Sciatic nerve (tissue), 2 donors: ENCODE measurements around the gene XIRP1. TPM values are rescaled to one million over a fixed set of nuclear protein-coding genes. Genes with fewer than 3 reads are reported as not detected.
"Not testable (repeated sequence)": the region's sequence is repeated elsewhere in the genome, so short reads cannot be mapped to it uniquely, and the experiment has no call there.

ENCODE experiments used
- ATAC-seq: fragments of 200-7000 bp; cut with Tn5 transposase; one replicate; pipeline ENCODE4 v1.9.1; 2020; ENCODE audit warnings: mild to moderate bottlenecking, moderate library complexity
- DNase-seq: peaks from one replicate; pipeline ENCODE4 v3.0.0-alpha.2; 2020; ENCODE audit warnings: low spot score
- intact Hi-C: fragments of 100-400 bp; cut with DNase I; formaldehyde crosslinking; loops from one replicate; pipeline ENCODE4 v1.14.2; 2022
- total RNA-seq: library from RNA; stranded (reverse); fragmentation: NEBNext Ultra II Directional; extraction: Animal tissue kit (Norgen Biotek cat#: 25700); gene quantifications from one replicate; pipeline ENCODE4 v1.2.1, GENCODE V29; 2021
- donor health status: DM: no; HTN: no; CAD: no.
- donor health status: DM: no; HTN: no; CAD: no.

Gene XIRP1
- total RNA-seq, 1 donor from 2014 or later = 0.04 TPM

GRCh38 chr3:39173318-39174125 lies 18.9 kb downstream of the XIRP1 start:
- ATAC-seq = no peak
- intact Hi-C loops = no loop called here
- DNase-seq = no peak

- ATAC-seq (no peak), DNase-seq (no peak)
- intact Hi-C loops = no loop called here
Measured at GRCh38 chr3:39171860-39172259, 20.5 kb downstream of the XIRP1 start.

DNA sequence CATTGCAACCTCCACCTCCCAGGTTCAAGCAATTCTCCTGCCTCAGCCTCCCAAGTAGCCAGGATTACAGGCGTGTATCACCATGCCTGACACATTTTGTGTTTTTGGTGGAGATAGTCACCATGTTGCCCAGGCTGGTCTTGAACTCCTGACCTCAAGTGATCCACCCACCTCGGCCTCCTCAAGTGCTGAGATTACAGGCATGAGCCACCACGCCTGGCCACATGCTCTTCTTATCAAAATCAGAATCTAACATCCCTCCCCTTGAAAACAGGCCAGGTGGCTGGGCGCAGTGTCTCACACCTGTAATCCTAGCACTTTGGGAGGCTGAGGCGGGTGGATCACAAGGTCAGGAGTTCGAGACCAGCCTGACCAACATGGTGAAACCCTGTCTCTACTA lies 21.5 kb downstream of the XIRP1 start:
- intact Hi-C loops, ATAC-seq: not testable (repeated sequence)
- DNase-seq = peak; percentile 33

- no peak for ATAC-seq
- DNase-seq = peak; percentile 17
- intact Hi-C loops = no loop called here
Measured at GRCh38 chr3:39170461-39170860, 21.9 kb downstream of the XIRP1 start.

DNA sequence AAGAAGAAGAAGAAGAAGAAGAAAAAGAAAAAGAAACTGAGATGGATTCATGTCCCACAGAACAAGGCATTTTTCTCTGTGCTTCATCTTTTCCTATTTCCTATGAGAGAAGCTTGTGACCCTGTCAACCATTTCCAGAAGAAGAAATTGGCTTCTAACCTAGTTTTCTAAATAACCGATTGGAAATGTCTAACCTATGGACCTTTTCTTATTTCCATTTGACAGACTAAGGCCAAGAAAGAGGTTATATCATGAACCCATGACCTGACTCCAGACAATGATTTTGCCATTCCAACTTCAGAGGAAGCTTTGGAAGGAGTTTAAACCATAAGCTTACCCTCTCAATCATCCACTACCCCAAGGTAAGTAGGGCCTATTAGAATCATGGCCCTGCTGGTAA lies 22.7 kb downstream of the XIRP1 start:
- intact Hi-C loops = no loop called here
- DNase-seq = no peak
- no peak for ATAC-seq

DNA sequence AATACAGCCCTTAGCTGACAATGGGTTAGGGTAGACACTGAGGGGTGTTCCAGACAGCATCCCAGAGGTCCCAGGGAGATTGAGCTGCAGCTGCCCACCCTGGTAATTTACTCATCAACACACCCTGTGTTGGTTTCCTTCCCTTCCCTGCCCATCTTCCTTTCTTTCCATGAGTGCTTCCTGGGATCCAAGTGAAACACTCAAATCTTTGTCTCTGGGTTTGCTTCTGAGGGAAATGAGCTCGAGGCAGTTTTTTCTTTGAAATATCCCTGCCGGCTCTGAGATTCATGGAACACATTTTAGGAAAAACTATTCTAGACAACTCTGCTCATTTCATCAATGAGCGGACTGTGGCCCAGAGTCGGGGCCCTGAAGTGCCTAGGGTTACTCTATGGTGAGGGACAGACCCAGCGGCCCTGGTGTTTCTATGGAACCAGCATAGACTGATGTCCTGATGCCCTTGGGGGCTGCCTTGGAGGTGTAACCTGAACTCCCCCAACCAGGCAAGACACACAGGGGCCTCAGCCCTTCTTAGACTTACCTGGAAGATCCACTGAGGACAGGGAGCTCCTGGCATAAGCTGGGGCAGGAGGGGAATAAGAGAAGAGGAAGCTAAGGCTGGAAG lies 24.1 kb downstream of the XIRP1 start:
- DNase-seq (peak; percentile 45), ATAC-seq (no peak)
- intact Hi-C loops = no loop called here

DNA sequence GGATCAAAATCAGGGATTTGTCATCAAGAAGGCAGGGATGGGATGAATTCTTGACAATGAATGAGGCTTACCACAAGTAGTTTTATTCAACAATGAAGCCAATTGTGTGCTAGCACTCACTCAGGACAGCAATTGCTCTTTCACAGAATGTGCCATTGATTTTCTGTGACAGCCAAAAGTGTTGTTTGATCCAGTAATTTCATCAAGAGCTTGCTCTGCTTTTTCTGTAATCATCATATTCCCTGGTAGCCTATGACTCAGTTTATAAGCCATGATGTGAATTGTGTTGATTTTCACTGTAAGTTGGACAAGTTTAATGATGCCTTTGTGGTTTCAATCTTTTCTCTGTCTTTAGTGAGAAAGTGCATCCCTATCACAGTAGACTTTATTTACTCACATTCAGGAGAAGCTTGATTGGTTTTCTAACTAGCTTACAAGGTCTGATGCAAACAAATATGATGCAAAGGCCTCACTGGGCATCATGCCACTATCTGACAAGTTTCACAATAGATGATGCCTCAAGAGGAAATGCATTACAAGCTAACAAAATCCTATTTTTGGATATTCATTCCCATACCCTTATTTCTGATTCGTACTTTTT lies 25.4 kb downstream of the XIRP1 start:
- DNase-seq = peak; percentile 63
- intact Hi-C loops = no loop called here
- peak; percentile 83 for ATAC-seq

- ATAC-seq (peak; percentile 24), DNase-seq (no peak)
- intact Hi-C loops = no loop called here
Measured at GRCh38 chr3:39166134-39166710, 26.2 kb downstream of the XIRP1 start.

GRCh38 chr3:39165518-39165917 lies 26.9 kb downstream of the XIRP1 start:
- intact Hi-C loops = no loop called here
- no peak for ATAC-seq
- no peak for DNase-seq

GRCh38 chr3:39164414-39164813 lies 28.0 kb downstream of the XIRP1 start:
- no peak for ATAC-seq
- intact Hi-C loops = no loop called here

DNA sequence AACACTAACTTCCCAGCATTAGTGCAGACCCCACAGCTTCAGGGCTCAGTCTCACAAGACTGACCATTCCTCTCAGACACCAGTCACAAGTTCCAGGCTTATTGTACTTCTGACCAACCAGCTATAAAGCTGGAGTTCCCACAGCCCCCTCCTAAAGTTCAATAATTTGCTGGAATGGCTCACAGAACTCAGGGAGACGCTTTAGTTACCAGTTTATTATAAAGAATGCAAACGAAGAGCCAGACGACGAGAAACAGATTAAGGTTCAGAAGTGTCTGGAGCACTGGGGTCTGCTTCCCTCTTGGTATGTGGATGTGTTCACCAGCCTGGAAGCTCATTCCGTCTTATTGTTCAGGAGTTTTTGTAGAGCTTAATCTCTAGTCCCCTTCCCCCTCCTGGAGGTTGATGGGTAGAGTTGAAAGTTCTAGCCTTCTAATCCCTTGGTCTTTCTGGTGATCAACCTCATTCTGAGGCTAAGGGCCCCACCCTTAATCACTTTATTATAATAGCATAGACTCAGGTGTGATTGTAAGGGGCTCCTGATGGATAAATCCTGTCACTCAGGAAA lies 34.2 kb downstream of the XIRP1 start:
- intact Hi-C loops = no loop called here

More at GRCh38 chr3:39164414-39164813, 28.0 kb downstream of the XIRP1 start:
- DNase-seq = no peak

DNA sequence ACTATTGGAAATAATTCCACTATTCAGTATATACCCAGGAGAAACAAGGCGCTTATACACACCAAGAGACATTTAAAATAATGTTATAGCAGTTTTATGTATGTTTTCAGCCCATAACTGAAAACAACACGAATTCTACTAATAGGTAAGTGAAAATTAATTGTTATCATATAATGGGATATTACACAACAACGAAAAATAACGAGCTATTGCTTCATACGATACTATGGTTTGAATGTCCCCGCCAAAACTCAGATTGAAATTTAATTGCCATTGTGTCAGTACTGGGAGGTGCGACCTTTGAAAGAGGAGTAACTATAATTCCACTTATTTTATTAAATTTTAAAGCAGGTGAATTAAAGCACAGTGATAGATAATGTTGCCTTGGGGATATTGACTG lies 35.0 kb downstream of the XIRP1 start:
- intact Hi-C loops = no loop called here
- no peak for ATAC-seq
- DNase-seq = no peak

More for the DNA sequence above, 34.2 kb downstream of the XIRP1 start:
- ATAC-seq (no peak), DNase-seq (no peak)

DNA sequence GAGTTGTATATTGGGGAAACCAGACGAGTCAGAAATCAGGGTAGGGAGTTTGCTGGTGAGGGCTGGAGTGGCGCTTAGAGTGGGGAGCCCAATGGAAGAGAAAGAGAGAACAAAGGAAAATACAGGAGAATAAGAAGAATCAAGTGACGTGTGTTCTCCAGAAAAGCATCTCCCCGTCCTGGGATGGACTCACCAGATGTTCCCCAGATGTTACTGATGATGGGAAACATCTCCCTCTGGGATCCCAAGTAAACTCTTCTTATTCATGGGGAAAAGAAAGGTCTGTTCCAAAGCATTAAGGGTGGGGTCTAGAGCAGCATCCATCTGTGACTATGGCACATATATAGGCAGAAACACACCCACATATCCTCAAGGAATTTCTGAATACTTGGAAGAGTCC lies 36.0 kb downstream of the XIRP1 start:
- DNase-seq = no peak
- ATAC-seq = no peak
- intact Hi-C loops = no loop called here

- no peak for DNase-seq
Measured at GRCh38 chr3:39154280-39155021, 37.9 kb downstream of the XIRP1 start.

GRCh38 chr3:39153977-39154279 lies 38.5 kb downstream of the XIRP1 start:
- DNase-seq (no peak), ATAC-seq (no peak)
- intact Hi-C loops = no loop called here

More at GRCh38 chr3:39154280-39155021, 37.9 kb downstream of the XIRP1 start:
- ATAC-seq = no peak
- intact Hi-C loops = no loop called here

- intact Hi-C loops = no loop called here
- ATAC-seq = peak; percentile 52
- DNase-seq = peak; percentile 90
Measured at GRCh38 chr3:39150803-39151631, 41.4 kb downstream of the XIRP1 start.

GRCh38 chr3:39150148-39150802 lies 42.1 kb downstream of the XIRP1 start:
- ATAC-seq (no peak), DNase-seq (no peak)
- intact Hi-C loops = no loop called here
